ENCODE results near the gene NARS2.

DNA sequence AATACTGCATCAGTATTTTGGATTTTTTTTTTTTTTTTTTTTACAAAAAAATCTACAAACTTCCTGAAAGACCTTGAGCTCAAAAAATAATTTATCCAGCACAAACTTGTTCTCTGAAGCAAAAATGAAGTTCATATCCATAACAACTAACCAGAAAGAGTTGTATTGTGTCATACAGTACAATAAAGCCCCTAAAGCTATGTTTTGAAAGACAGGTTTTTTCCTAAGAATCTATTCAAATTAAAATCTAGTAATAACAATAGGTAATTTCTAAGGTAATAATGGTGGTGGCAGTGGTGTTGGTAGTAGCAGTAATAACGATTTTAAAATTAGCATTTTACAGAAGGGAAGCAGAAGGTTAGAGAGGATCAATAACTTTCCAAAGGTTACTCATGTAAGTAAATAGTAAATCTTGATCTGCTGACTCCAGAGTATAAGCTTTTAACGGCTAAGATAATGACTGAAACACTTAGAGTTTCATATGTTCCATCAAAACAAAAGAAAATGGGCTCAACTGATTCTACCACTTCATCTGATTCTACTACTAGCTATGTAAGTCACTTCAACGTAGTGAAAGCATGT, 103.7 kb downstream of the NARS2 start:
- TF ChIP-seq, protein P1, sequence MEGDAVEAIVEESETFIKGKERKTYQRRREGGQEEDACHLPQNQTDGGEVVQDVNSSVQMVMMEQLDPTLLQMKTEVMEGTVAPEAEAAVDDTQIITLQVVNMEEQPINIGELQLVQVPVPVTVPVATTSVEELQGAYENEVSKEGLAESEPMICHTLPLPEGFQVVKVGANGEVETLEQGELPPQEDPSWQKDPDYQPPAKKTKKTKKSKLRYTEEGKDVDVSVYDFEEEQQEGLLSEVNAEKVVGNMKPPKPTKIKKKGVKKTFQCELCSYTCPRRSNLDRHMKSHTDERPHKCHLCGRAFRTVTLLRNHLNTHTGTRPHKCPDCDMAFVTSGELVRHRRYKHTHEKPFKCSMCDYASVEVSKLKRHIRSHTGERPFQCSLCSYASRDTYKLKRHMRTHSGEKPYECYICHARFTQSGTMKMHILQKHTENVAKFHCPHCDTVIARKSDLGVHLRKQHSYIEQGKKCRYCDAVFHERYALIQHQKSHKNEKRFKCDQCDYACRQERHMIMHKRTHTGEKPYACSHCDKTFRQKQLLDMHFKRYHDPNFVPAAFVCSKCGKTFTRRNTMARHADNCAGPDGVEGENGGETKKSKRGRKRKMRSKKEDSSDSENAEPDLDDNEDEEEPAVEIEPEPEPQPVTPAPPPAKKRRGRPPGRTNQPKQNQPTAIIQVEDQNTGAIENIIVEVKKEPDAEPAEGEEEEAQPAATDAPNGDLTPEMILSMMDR (IDR thresholded peaks at IDR 0.05), result no peak
- TF ChIP-seq EP300 (IDR thresholded peaks at IDR 0.05) (no peak), POLR2A (IDR thresholded peaks at IDR 0.05) (no peak)

All from gastroesophageal sphincter (tissue), 3 donors.